AG09309 (cell line): ENCODE results near the gene SASH1.
A peak's percentile ranks its signal among the peaks of the same experiment; 100 is the strongest.

Experiments
- DNase-seq: peaks from one replicate; pipeline ENCODE4 v3.0.0-alpha.2; 2010; ENCODE audit warnings: low read depth
- H3K4me3 ChIP-seq: 2 replicates; pipeline ENCODE4 v1.5.1; 2011; ENCODE audit warnings: mild to moderate bottlenecking, low read depth, low read length, moderate library complexity; ENCODE audit not compliant: control insufficient read depth
- TF ChIP-seq, protein P1 (sequence below): IDR thresholded peaks from 2 replicates; pipeline ENCODE4 v1.5.1; 2011; ENCODE audit warnings: mild to moderate bottlenecking, low read depth, low read length, inconsistent platforms; ENCODE audit not compliant: insufficient read depth, control insufficient read depth; ENCODE audit errors: missing control alignments

SASH1 gene

DNA sequence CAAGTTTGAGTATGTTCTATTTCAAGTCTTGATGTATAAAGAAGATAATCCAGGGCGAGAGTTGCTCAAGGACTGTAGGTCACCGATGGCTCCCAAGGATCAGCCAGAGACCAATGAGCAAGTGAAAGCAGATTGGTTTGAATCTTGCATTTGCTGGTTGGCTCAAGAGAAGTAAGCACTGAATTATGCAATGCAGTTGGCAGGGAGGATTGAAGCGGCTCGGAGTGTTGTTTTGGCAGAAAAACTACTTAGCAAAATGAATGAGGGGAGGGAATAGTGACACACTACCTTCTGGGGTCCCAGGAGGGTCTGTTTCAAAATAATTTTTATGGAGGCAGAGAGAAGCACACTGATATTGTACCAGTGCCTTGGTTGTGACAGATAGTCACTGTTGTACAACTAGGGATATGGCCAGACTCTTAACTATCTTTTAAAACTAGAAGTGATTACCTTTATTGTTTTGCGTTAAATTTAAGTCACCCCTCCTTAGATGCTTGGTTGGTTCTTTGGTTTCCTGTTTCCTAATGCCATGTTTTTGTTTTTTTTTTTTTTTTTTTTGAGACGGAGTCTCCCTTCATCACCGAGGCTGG lies 15.7 kb downstream of the SASH1 start:
- no peak overlapping the region for H3K4me3 ChIP-seq
- TF ChIP-seq, protein P1, sequence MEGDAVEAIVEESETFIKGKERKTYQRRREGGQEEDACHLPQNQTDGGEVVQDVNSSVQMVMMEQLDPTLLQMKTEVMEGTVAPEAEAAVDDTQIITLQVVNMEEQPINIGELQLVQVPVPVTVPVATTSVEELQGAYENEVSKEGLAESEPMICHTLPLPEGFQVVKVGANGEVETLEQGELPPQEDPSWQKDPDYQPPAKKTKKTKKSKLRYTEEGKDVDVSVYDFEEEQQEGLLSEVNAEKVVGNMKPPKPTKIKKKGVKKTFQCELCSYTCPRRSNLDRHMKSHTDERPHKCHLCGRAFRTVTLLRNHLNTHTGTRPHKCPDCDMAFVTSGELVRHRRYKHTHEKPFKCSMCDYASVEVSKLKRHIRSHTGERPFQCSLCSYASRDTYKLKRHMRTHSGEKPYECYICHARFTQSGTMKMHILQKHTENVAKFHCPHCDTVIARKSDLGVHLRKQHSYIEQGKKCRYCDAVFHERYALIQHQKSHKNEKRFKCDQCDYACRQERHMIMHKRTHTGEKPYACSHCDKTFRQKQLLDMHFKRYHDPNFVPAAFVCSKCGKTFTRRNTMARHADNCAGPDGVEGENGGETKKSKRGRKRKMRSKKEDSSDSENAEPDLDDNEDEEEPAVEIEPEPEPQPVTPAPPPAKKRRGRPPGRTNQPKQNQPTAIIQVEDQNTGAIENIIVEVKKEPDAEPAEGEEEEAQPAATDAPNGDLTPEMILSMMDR: no peak
- DNase-seq: no peak

- TF ChIP-seq, protein P1: no peak
- no peak for DNase-seq
- no peak overlapping the region for H3K4me3 ChIP-seq
Measured at GRCh38 chr6:148359228-148359627, 16.6 kb downstream of the SASH1 start.

DNA sequence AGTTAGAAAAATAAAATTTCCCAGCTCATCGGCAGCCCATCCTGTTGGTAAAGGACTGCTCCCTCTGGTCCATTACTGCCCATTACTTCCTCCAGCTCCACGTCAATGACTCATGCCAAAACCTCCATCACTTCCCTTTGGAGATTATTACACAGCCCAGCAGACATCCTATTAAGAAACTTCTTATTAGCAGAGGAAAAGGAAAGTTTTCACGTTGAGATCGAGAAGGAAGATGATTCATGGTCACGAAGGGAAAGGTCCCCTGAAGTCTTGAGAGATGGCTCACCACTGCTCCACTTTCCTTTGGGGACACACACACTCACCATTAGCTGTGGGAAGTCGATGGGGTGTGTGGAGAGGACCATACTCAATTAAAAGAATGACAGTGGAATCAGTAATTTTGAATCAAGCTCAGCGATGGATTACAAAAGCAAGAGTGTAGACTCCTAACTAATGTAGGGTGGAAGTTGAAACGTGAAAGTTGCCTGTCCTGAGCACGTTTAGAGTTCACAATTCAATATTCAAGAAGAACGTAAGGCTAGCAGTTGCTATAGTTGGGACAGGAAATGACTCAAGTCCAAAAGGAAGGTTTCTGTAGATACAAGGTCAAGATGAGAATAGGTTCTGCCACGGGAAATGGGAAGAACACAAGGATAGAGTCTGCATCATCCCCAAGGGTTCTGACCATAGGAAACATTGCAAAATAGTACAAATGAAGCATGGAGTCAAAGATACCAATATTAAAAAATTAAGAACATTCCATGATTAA lies 21.6 kb downstream of the SASH1 start:
- H3K4me3 ChIP-seq: no peak overlapping the region
- TF ChIP-seq, protein P1: no peak
- DNase-seq: peak; percentile 49

- no peak overlapping the region for H3K4me3 ChIP-seq
- no peak for DNase-seq
- TF ChIP-seq, protein P1: no peak
Measured at GRCh38 chr6:148365041-148365440, 22.4 kb downstream of the SASH1 start.

- TF ChIP-seq, protein P1: no peak
- H3K4me3 ChIP-seq: no peak overlapping the region
- DNase-seq: no peak
Measured at GRCh38 chr6:148367411-148368024, 24.9 kb downstream of the SASH1 start.

DNA sequence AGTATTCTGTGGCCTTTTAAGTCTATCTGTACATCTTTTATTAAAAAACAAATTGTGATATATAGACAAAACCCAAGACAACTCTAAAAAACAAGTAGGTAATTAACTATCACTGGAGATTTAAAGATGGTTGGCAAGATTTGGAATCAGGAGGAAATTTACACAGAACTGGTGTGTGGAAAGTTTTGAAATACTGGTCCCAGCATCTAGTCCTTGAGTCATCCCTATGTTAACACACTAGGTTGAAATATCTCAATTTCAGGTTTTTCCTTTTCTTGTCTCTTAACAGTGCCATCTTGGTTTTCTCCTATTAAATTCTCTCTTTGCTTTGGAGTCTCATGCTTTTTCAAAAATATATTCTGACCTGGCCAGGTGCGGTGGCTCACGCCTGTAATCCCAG lies 27.5 kb downstream of the SASH1 start:
- TF ChIP-seq, protein P1: no peak
- no peak for DNase-seq
- no peak overlapping the region for H3K4me3 ChIP-seq
